Activated CD8-positive, alpha-beta T cell treated with anti-CD3 and anti-CD28 coated beads for 36 hours (primary cell): ENCODE results near the gene COL6A5. TPM values are rescaled to one million over a fixed set of nuclear protein-coding genes. Genes with fewer than 3 reads are reported as not detected.
A peak's percentile ranks its signal among the peaks of the same experiment; 100 is the strongest.

ENCODE experiments used
- ATAC-seq: fragments of 200-7000 bp; cut with Tn5 transposase; one replicate; pipeline ENCODE4 v1.10.0; 2021; ENCODE audit warnings: mild to moderate bottlenecking, moderate library complexity
- CTCF ChIA-PET: fragments of 350-600 bp; sonication (Branson Sonifier 250); formaldehyde crosslinking; loops from one replicate; lab custom pipeline; 2021; ENCODE audit warnings: antibody characterized with exemption; lab: Charles Lee
- POLR2A ChIA-PET: fragments of 350-600 bp; sonication (Branson Sonifier 250); formaldehyde crosslinking; loops from one replicate; lab custom pipeline; 2021; ENCODE audit warnings: antibody characterized with exemption; lab: Charles Lee
- DNase-seq: peaks from one replicate; pipeline ENCODE4 v3.0.0-alpha.2; 2020
- H3K27ac Mint-ChIP-seq: one replicate; pipeline ENCODE4 v1.8.0; 2021; ENCODE audit warnings: mild to moderate bottlenecking, mixed read lengths
- H3K27me3 Mint-ChIP-seq: one replicate; pipeline ENCODE4 v1.8.0; 2021; ENCODE audit warnings: mixed read lengths
- H3K36me3 Mint-ChIP-seq: one replicate; pipeline ENCODE4 v1.8.0; 2021; ENCODE audit warnings: low read depth, mixed read lengths
- H3K4me1 Mint-ChIP-seq: one replicate; pipeline ENCODE4 v1.8.0; 2021; ENCODE audit warnings: low read depth, mixed read lengths
- H3K4me3 Mint-ChIP-seq: one replicate; pipeline ENCODE4 v1.8.0; 2021; ENCODE audit warnings: mild to moderate bottlenecking, moderate library complexity, mixed read lengths
- H3K9me3 Mint-ChIP-seq: one replicate; pipeline ENCODE4 v1.8.0; 2021; ENCODE audit warnings: mixed read lengths
- CTCF ChIP-seq: fragments of 200-600 bp; IDR thresholded peaks from one replicate; pipeline ENCODE4 v1.8.0; 2022; ENCODE audit warnings: antibody characterized with exemption, mild to moderate bottlenecking
- intact Hi-C: fragments of 100-400 bp; cut with micrococcal nuclease; formaldehyde crosslinking; loops from one replicate; pipeline ENCODE4 v1.10.0; 2022
- total RNA-seq, 2 experiments: library from RNA; stranded (reverse); gene quantifications; one replicate each; pipeline ENCODE4 v1.2.3, GENCODE V29; 2021

Gene COL6A5
- total RNA-seq, 2 experiments from 2014 or later = not detected

DNA sequence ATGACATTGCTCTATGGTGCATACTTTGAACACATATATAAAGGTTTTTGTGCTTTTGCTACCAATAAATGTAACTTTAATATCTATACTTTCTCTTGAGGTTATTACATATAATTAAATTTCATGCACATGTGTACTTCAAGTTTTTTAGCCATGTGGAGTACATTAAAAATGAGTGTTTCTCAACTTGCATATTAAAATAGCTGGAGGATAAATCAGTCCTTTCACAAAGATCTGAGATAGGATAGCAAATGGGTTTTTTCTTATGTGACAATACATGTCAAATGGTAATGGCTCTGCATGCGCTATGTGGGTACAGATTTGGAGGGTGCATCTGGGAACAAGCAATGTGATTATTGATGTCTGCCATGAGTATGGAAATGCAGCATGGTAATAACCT is 122.8 kb downstream of the COL6A5 start:
- POLR2A ChIA-PET = no interaction called here

GRCh38 chr3:130470126-130470525 is 124.7 kb downstream of the COL6A5 start:
- H3K27me3 Mint-ChIP-seq = peaks cover 18% of the 10 kb centered on the region
- no peak for ATAC-seq
- H3K9me3 Mint-ChIP-seq = no peaks in the 10 kb centered on the region
- CTCF ChIA-PET = no interaction called here
- TF ChIP-seq CTCF = no peak
- intact Hi-C loops = no loop called here
- H3K36me3 Mint-ChIP-seq = no peaks in the 10 kb centered on the region
- H3K4me3 Mint-ChIP-seq = no peak overlapping the region
- H3K27ac Mint-ChIP-seq = no peak overlapping the region
- no peaks in the 10 kb centered on the region for H3K4me1 Mint-ChIP-seq
- POLR2A ChIA-PET = no interaction called here
- DNase-seq = no peak

More for the DNA sequence above, 122.8 kb downstream of the COL6A5 start:
- intact Hi-C loops = no loop called here
- no peak for TF ChIP-seq CTCF
- no peak overlapping the region for H3K4me3 Mint-ChIP-seq
- CTCF ChIA-PET = no interaction called here
- H3K4me1 Mint-ChIP-seq = no peaks in the 10 kb centered on the region
- no peaks in the 10 kb centered on the region for H3K36me3 Mint-ChIP-seq
- DNase-seq = no peak
- peaks cover 22% of the 10 kb centered on the region for H3K27me3 Mint-ChIP-seq
- no peak overlapping the region for H3K27ac Mint-ChIP-seq
- no peak for ATAC-seq
- no peaks in the 10 kb centered on the region for H3K9me3 Mint-ChIP-seq

GRCh38 chr3:130473416-130473815 is 127.9 kb downstream of the COL6A5 start:
- H3K9me3 Mint-ChIP-seq = no peaks in the 10 kb centered on the region
- CTCF ChIA-PET = no interaction called here
- intact Hi-C loops = no loop called here
- no peaks in the 10 kb centered on the region for H3K4me1 Mint-ChIP-seq
- DNase-seq (no peak), ATAC-seq (no peak)
- POLR2A ChIA-PET = no interaction called here
- peaks cover 14% of the 10 kb centered on the region for H3K27me3 Mint-ChIP-seq
- H3K36me3 Mint-ChIP-seq = no peaks in the 10 kb centered on the region
- no peak overlapping the region for H3K4me3 Mint-ChIP-seq
- no peak overlapping the region for H3K27ac Mint-ChIP-seq
- no peak for TF ChIP-seq CTCF

- intact Hi-C loops = no loop called here
Observed at GRCh38 chr3:130480736-130481135, 135.3 kb downstream of the COL6A5 start.

GRCh38 chr3:130488288-130488687 is 142.8 kb downstream of the COL6A5 start:
- Mint-ChIP-seq H3K4me3 (no peak overlapping the region), H3K36me3 (no peaks in the 10 kb centered on the region), H3K4me1 (no peaks in the 10 kb centered on the region), H3K27ac (no peak overlapping the region), H3K9me3 (no peaks in the 10 kb centered on the region), H3K27me3 (no peaks in the 10 kb centered on the region)
- no peak for DNase-seq
- ATAC-seq = no peak
- no peak for TF ChIP-seq CTCF
- ChIA-PET POLR2A (no interaction called here), CTCF (no interaction called here)
- intact Hi-C loops = no loop called here

More at GRCh38 chr3:130480736-130481135, 135.3 kb downstream of the COL6A5 start:
- ChIA-PET POLR2A (no interaction called here), CTCF (interaction anchor here (0.6 kb wide), 1 partner anchor 145 kb away, joined by 3 read pairs; no protein-coding TSS in a partner anchor)
- no peak overlapping the region for H3K4me3 Mint-ChIP-seq
- no peaks in the 10 kb centered on the region for H3K4me1 Mint-ChIP-seq
- peaks cover 5% of the 10 kb centered on the region for H3K27me3 Mint-ChIP-seq
- H3K36me3 Mint-ChIP-seq = no peaks in the 10 kb centered on the region
- DNase-seq (peak; percentile 2), ATAC-seq (no peak)
- H3K9me3 Mint-ChIP-seq = peaks cover 8% of the 10 kb centered on the region
- TF ChIP-seq CTCF = no peak
- H3K27ac Mint-ChIP-seq = no peak overlapping the region
